HG03460 (cell line): Measurements from ENCODE around the gene SLC1A7.

Experiments
- ATAC-seq: cut with Tn5 transposase; IDR thresholded peaks from one replicate; pipeline ENCODE4 v1.9.1; 2021; ENCODE audit not compliant: unreplicated experiment

Gene SLC1A7

DNA sequence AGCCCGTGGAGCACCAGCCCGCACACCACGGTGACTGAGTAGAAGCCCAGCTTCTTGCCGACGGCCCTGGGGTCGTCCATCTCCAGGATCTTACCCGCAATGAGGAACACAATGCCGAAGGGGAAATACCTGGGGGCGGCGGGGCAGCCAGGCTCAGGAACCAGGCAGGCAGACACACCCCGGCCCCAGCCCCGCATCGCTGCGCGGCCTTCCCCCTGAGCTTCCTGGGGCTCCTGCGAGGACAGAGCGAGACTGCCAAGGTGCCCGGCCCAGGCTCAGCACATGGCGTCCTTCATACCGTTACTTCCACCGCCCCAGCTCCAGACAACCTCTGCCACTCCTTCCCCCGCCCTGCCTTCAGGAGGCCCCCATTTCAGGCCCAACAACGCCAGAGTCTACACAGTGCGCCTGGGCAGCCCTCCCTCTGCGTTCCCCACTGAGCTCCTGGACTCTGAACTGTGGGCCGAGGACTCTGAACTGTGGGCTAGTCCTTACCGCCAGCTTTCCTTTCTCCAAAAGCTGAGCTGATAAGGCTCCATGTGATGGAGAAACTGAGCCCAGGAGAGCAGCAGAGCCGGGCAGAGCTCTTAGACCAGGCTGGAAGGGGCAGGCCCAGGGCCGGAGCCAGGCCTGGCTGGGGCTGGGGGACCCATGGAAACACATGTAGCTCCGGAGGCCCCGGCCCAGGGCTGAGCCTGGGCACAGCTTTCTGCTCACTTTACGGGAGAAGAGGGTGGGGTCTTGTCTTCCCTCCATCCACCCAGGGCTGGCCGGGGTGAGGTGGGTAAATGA, 49.6 kb downstream of the SLC1A7 start:
- ATAC-seq: no peak

DNA sequence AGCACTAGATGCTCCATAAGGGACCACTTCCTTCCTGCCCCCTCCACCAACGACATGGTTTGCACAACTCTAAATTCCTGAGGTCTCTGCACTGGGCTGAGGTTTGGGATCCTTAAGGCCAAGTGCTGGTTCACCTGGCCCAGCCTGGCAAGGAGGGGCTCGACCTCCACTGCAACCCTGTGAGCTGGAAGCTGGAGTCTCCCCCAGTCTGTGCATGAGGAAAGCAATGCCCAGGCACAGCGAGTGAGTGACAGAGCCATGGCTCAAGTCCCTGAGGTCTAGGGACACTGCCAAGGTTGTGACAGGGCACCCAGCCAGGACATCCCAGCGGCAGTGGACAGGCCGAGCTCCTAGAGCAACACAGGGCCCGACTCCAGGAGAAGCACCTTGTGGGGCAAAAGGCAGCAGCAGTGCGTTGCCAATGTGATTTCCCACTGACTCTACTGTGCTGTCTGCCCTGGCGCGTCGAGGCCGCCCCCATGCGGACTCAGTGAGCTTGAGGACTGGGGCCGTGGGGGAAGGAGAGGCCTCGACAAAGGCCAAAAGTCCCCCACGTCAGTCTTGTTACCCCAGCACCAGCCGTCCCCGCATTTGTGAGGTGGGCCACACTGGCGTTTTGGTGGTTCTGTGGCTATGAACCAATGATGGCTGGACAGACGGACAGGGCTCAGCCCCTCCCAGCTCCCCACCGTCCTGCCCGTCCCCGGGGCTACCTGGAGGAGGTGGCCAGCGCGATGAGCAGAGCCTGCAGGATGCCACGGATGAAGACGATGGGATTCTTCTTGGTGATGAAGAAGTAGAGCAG, 50.4 kb downstream of the SLC1A7 start:
- no peak for ATAC-seq

DNA sequence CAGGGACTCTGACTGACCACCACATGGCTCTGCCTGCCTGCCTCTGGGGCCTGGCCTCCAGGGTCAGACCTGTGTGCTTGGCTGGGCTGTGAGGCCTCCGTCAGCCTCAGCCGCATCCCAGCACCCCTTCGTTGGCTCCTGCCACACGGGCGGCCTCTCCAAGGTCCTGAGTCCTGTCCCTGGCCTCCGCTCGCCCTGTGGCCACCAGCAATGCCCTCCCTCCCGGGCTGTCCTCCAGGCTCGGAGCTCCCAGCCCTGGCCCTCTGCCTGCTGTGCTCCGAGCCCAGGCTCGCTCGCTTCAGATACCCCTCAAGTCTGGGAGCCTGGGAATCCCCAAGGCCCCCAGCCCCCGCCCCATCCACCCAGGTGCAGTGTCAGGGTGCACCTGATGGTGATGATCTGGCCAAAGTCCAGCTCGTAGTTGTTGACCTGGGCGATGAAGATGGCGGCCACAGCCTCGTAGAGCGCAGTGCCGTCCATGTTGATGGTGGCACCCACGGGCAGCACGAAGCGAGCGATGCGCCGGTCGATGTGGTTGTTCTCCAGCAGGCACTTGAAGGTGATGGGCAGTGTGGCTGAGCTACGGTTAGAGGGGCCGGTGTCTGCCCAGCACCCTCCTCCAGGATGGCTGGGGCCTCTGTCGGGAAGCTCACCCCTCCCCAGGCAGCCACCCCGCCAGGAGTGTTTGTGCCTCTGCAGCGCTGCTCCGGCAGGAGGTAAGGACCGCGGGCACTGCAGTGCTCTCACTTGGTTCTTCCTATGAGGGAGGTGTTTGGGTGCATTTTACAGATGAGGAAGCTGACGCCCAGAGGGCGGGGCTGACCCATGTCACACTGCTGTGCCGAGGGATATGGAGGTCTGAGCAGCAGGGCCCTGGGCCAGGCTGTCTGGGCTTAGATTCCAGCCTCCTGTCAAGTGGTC, 52.0 kb downstream of the SLC1A7 start:
- ATAC-seq: no peak

- ATAC-seq: no peak
Observed at GRCh38 chr1:53089478-53090226, 52.8 kb downstream of the SLC1A7 start.

DNA sequence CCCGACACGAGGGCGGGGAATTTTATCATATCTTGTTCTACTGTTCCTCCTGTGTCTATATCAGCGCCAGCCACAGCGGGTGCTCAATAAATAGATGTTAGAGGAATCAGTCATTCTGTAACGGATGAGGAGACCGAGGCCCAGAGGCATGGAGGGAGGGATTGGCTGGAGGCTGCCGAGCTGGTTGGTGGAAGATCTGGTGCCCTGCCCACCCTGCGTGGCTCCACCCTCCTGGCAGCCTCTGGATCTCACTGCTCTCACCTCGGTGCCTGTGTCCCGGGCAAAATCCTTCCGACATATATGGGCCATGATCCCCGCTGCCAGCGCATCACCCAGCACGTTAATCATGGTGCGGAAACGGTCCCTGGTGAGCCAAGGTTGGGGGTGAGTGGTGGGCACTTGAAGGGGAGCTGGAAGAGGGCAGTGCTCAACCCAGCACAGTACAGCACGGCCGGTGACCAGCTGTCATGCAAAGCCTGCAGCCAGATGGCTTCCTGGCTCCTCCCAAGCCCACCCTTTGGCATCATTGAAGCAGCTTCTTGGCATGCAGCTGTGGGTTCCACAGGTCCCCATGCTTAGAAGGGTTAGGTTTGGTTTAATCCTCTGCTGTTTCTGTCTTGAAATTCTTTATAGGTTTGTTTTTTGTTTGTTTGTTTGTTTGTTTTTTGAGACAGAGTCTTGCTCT, 53.7 kb downstream of the SLC1A7 start:
- ATAC-seq: no peak

- ATAC-seq: no peak
Observed at GRCh38 chr1:53087332-53088285, 54.8 kb downstream of the SLC1A7 start.

GRCh38 chr1:53086491-53087070, 55.9 kb downstream of the SLC1A7 start:
- no peak for ATAC-seq

DNA sequence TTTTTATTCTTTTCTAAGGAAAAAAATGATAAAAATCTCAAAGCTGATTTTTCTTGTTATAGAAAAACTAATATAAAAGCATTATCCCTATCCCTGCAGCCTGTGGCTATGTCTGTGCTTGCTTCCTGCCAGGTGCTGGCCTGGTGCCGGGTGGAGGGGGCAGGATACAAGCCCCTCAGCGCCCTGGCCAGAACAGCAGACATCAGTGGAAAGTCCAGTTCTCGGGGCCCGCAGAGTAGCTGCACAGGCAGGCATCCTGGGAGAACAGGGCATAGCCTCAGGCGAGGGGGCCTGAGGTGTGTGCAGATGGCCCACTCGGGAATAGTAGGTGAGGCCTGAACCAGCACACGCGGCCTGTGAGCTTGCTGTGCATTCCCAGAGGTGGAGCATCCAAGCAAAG, 57.0 kb downstream of the SLC1A7 start:
- ATAC-seq: no peak

GRCh38 chr1:53084589-53084971, 57.9 kb downstream of the SLC1A7 start:
- ATAC-seq: no peak

- ATAC-seq: no peak
Observed at GRCh38 chr1:53083636-53084588, 58.5 kb downstream of the SLC1A7 start.

- no peak for ATAC-seq
Observed at GRCh38 chr1:53082826-53083455, 59.5 kb downstream of the SLC1A7 start.

- no peak for ATAC-seq
Observed at GRCh38 chr1:53081384-53082066, 60.9 kb downstream of the SLC1A7 start.

- no peak for ATAC-seq
Observed at GRCh38 chr1:53080769-53081168, 61.7 kb downstream of the SLC1A7 start.

DNA sequence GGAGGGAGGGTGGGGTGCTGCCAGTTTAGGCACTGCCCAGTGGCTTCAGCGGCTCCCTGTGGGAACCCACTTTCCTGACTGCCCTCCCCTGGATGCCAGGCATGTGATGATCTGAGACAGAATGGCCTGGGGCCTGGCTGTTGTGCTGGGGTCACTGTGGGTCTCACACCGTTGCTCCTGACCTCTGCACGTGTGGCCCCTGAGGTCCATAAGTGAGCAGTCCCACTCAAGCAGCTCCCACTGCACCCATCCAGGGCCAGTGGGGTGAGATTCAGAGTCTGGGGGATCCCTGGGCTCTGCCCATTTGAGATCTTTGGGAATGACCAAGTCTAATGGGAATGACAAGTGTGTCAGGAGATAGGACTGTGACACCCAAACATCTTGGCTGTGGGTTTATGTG, 62.4 kb downstream of the SLC1A7 start:
- ATAC-seq: no peak

- ATAC-seq: no peak
Observed at GRCh38 chr1:53079251-53079650, 63.2 kb downstream of the SLC1A7 start.

- ATAC-seq: no peak
Observed at GRCh38 chr1:53078333-53079101, 63.9 kb downstream of the SLC1A7 start.
